Measurements from ENCODE around the gene TPBG.

The TPBG gene

GRCh38 chr6:82331031-82331773, 32.4 kb upstream of the TPBG start:
- TF ChIP-seq CTCF (IDR thresholded peaks at IDR 0.05; ENCODE audit: low read depth, low read length) = no peak
- no peak for TF ChIP-seq EZH2phosphoT487 (IDR thresholded peaks at IDR 0.05; ENCODE audit: low read depth)
- H3K27ac ChIP-seq (ENCODE audit: low read length) = no peak overlapping the region
- H3K4me2 ChIP-seq (ENCODE audit: low read length) = no peak overlapping the region

GRCh38 chr6:82333781-82334180, 29.8 kb upstream of the TPBG start:
- H2AFZ ChIP-seq (ENCODE audit: low read depth, low read length) = no peak overlapping the region
- TF ChIP-seq EZH2phosphoT487 (IDR thresholded peaks at IDR 0.05; ENCODE audit: low read depth) (no peak), CTCF (IDR thresholded peaks at IDR 0.05; ENCODE audit: low read depth, low read length) (no peak)
- H3K79me2 ChIP-seq (ENCODE audit: low read length) = no peaks in the 10 kb centered on the region
- H3K9me3 ChIP-seq (ENCODE audit: insufficient read depth, low read length) = no peaks in the 10 kb centered on the region
- H3K4me3 ChIP-seq (ENCODE audit: low read length) = no peak overlapping the region
- H3K9ac ChIP-seq (ENCODE audit: low read length) = no peak overlapping the region
- H3K36me3 ChIP-seq (replicated peaks; ENCODE audit: low read depth, low read length) = no peaks in the 10 kb centered on the region
- no peaks in the 10 kb centered on the region for H4K20me1 ChIP-seq (ENCODE audit: insufficient read depth, low read length)
- H3K27ac ChIP-seq (ENCODE audit: low read length) = no peak overlapping the region
- H3K4me2 ChIP-seq (ENCODE audit: low read length) = no peak overlapping the region
- H3K4me1 ChIP-seq (ENCODE audit: low read length) = no peaks in the 10 kb centered on the region
- H3K27me3 ChIP-seq (ENCODE audit: low read depth, low read length) = no peaks in the 10 kb centered on the region

More at GRCh38 chr6:82331031-82331773, 32.4 kb upstream of the TPBG start:
- H3K9me3 ChIP-seq (ENCODE audit: insufficient read depth, low read length) = no peaks in the 10 kb centered on the region
- H4K20me1 ChIP-seq (ENCODE audit: insufficient read depth, low read length) = no peaks in the 10 kb centered on the region
- H3K4me1 ChIP-seq (ENCODE audit: low read length) = no peaks in the 10 kb centered on the region
- no peaks in the 10 kb centered on the region for H3K27me3 ChIP-seq (ENCODE audit: low read depth, low read length)
- H3K36me3 ChIP-seq (replicated peaks; ENCODE audit: low read depth, low read length) = no peaks in the 10 kb centered on the region
- H3K79me2 ChIP-seq (ENCODE audit: low read length) = no peaks in the 10 kb centered on the region
- H3K4me3 ChIP-seq (ENCODE audit: low read length) = no peak overlapping the region
- no peak overlapping the region for H2AFZ ChIP-seq (ENCODE audit: low read depth, low read length)
- H3K9ac ChIP-seq (ENCODE audit: low read length) = no peak overlapping the region

- Histone ChIP-seq H3K4me3 (ENCODE audit: low read length) (no peak overlapping the region), H3K36me3 (replicated peaks; ENCODE audit: low read depth, low read length) (no peaks in the 10 kb centered on the region), H4K20me1 (ENCODE audit: insufficient read depth, low read length) (no peaks in the 10 kb centered on the region), H3K79me2 (ENCODE audit: low read length) (no peaks in the 10 kb centered on the region), H3K4me2 (ENCODE audit: low read length) (no peak overlapping the region), H3K27ac (ENCODE audit: low read length) (no peak overlapping the region), H3K27me3 (ENCODE audit: low read depth, low read length) (no peaks in the 10 kb centered on the region), H3K9ac (ENCODE audit: low read length) (no peak overlapping the region), H3K4me1 (ENCODE audit: low read length) (no peaks in the 10 kb centered on the region), H2AFZ (ENCODE audit: low read depth, low read length) (no peak overlapping the region), H3K9me3 (ENCODE audit: insufficient read depth, low read length) (0 out of 2 replicates have a peak, but pooled peaks cover 4% of the 10 kb centered on the region)
- no peak for TF ChIP-seq EZH2phosphoT487 (IDR thresholded peaks at IDR 0.05; ENCODE audit: low read depth)
- TF ChIP-seq CTCF (IDR thresholded peaks at IDR 0.05; ENCODE audit: low read depth, low read length) = no peak
Measured at GRCh38 chr6:82337688-82338257, 25.8 kb upstream of the TPBG start.

GRCh38 chr6:82348130-82348529, 15.5 kb upstream of the TPBG start:
- Histone ChIP-seq H4K20me1 (ENCODE audit: insufficient read depth, low read length) (no peaks in the 10 kb centered on the region), H3K79me2 (ENCODE audit: low read length) (no peaks in the 10 kb centered on the region), H3K4me1 (ENCODE audit: low read length) (no peaks in the 10 kb centered on the region), H3K9me3 (ENCODE audit: insufficient read depth, low read length) (no peaks in the 10 kb centered on the region), H2AFZ (ENCODE audit: low read depth, low read length) (no peak overlapping the region), H3K27ac (ENCODE audit: low read length) (no peak overlapping the region), H3K4me2 (ENCODE audit: low read length) (no peak overlapping the region), H3K36me3 (replicated peaks; ENCODE audit: low read depth, low read length) (no peaks in the 10 kb centered on the region), H3K4me3 (ENCODE audit: low read length) (no peak overlapping the region), H3K9ac (ENCODE audit: low read length) (no peak overlapping the region), H3K27me3 (ENCODE audit: low read depth, low read length) (no peaks in the 10 kb centered on the region)
- TF ChIP-seq CTCF (IDR thresholded peaks at IDR 0.05; ENCODE audit: low read depth, low read length) (0 out of 2 replicates have a peak, but pooled peaks have one; percentile 3), EZH2phosphoT487 (IDR thresholded peaks at IDR 0.05; ENCODE audit: low read depth) (no peak)
